CD4-positive, alpha-beta T cell treated with Interleukin-15 for 4 hours (primary cell): ENCODE data around the gene ADARB1.

Experiments
- DNase-seq: peaks from one replicate; pipeline ENCODE4 v3.0.0-alpha.2; 2020; ENCODE audit warnings: low spot score

ADARB1 gene

GRCh38 chr21:45267390-45267760 is 193.0 kb downstream of the ADARB1 start:
- no peak for DNase-seq

GRCh38 chr21:45269861-45270260 is 195.5 kb downstream of the ADARB1 start:
- no peak for DNase-seq

GRCh38 chr21:45270306-45270821 is 196.0 kb downstream of the ADARB1 start:
- DNase-seq = no peak
